Nephron progenitor cell (in vitro differentiated cells): ENCODE measurements around the gene CA5A.

Source experiments
- DNase-seq: peaks from one replicate; pipeline ENCODE4 v3.0.0; 2021
- H3K27ac Mint-ChIP-seq: 2 replicates; pipeline ENCODE4 v1.8.0; 2021; ENCODE audit warnings: mild to moderate bottlenecking, moderate library complexity, mixed read lengths
- H3K27me3 Mint-ChIP-seq: 2 replicates; pipeline ENCODE4 v1.8.0; 2021; ENCODE audit warnings: mild to moderate bottlenecking, low read depth, mixed read lengths; ENCODE audit not compliant: poor library complexity
- H3K36me3 Mint-ChIP-seq: 2 replicates; pipeline ENCODE4 v1.8.0; 2021; ENCODE audit warnings: low read depth, mixed read lengths
- H3K4me1 Mint-ChIP-seq: 2 replicates; pipeline ENCODE4 v1.8.0; 2021; ENCODE audit warnings: mixed read lengths
- H3K4me3 Mint-ChIP-seq: 2 replicates; pipeline ENCODE4 v1.8.0; 2021; ENCODE audit warnings: mild to moderate bottlenecking, moderate library complexity, mixed read lengths
- H3K9me3 Mint-ChIP-seq: 2 replicates; pipeline ENCODE4 v1.8.0; 2021; ENCODE audit warnings: mild to moderate bottlenecking, moderate library complexity, mixed read lengths
- TF ChIP-seq, protein P1 (sequence below): fragments of 200-600 bp; sonication (generic); IDR thresholded peaks from 2 replicates; pipeline ENCODE4 v1.5.0; 2021; ENCODE audit warnings: antibody characterized with exemption

CA5A gene

DNA sequence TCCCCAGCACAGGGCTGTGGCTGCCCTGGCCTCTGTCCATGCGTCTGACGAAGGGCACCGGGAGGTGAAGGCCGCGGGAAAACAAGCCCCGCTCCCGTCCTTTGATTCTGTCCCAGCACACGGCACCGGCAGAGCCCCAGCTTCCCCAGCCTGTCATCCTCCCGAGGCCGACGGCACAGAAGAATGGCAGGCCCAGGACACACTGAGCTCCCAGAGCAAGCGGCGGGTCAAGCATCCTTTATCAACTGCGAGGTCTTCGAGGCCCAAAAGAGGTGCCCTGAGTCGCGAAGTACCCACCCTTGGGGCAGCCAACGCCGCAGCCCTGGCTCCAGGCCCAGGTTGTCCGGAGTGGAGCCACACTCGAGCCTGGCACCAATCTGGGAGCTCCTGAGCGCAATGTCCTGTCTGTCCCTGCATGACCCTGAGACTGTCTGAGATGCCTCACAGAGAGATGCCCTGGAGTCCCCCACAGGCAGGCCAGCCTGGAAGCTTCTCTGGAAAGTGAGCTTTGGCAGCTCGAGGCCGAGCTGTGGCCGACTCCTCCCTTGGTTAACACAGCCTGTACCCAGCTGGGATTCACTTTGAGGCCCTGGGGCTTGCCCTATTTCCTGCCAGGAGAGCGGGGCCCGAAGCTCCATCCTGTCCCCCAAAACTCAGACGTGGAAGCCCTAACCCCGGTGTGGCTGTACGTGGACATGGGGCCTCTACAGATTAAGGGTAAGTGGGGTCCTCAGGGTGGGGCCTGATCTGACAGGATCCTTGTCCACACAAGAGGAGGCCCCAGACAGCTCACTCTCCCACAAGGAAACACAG, 90.3 kb downstream of the CA5A start:
- Mint-ChIP-seq H3K9me3 (no peaks in the 10 kb centered on the region), H3K36me3 (no peaks in the 10 kb centered on the region), H3K27ac (no peak overlapping the region), H3K27me3 (no peaks in the 10 kb centered on the region), H3K4me1 (peaks cover 36% of the 10 kb centered on the region), H3K4me3 (no peak overlapping the region)
- TF ChIP-seq, protein P1, sequence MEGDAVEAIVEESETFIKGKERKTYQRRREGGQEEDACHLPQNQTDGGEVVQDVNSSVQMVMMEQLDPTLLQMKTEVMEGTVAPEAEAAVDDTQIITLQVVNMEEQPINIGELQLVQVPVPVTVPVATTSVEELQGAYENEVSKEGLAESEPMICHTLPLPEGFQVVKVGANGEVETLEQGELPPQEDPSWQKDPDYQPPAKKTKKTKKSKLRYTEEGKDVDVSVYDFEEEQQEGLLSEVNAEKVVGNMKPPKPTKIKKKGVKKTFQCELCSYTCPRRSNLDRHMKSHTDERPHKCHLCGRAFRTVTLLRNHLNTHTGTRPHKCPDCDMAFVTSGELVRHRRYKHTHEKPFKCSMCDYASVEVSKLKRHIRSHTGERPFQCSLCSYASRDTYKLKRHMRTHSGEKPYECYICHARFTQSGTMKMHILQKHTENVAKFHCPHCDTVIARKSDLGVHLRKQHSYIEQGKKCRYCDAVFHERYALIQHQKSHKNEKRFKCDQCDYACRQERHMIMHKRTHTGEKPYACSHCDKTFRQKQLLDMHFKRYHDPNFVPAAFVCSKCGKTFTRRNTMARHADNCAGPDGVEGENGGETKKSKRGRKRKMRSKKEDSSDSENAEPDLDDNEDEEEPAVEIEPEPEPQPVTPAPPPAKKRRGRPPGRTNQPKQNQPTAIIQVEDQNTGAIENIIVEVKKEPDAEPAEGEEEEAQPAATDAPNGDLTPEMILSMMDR, result no peak
- DNase-seq, result no peak

GRCh38 chr16:87845213-87845612, 91.1 kb downstream of the CA5A start:
- TF ChIP-seq, protein P1, result no peak
- Mint-ChIP-seq H3K36me3 (no peaks in the 10 kb centered on the region), H3K9me3 (no peaks in the 10 kb centered on the region), H3K27me3 (no peaks in the 10 kb centered on the region), H3K27ac (no peak overlapping the region), H3K4me3 (no peak overlapping the region), H3K4me1 (peaks cover 33% of the 10 kb centered on the region)
- DNase-seq, result no peak

DNA sequence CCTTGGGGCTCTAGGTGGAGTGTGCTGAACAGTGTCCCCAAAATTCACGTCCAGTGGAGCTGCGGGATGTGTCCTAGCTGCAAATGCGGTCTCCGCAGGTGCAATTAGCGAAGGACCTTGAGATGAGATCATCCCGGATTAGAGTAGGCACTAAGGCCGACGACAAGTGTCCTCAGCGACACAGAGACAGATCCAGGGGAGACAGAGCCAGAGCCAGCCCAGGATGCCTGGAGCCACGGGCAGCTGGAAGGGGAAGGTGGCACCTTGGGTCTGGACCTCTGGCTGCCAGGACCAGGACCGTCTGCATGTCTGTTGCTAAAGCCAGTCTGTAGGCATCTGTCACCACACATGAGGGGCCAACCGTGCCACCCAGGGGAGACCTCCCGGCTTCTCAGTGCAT, 91.5 kb downstream of the CA5A start:
- Mint-ChIP-seq H3K27ac (peak overlapping the region; percentile 22), H3K36me3 (no peaks in the 10 kb centered on the region), H3K4me3 (no peak overlapping the region), H3K4me1 (peaks cover 37% of the 10 kb centered on the region), H3K27me3 (no peaks in the 10 kb centered on the region), H3K9me3 (no peaks in the 10 kb centered on the region)
- DNase-seq, result no peak
- TF ChIP-seq, protein P1, result no peak

GRCh38 chr16:87844120-87844733, 92.1 kb downstream of the CA5A start:
- peak; percentile 47 for DNase-seq
- TF ChIP-seq, protein P1, result peak; percentile 14
- peaks cover 42% of the 10 kb centered on the region for H3K4me1 Mint-ChIP-seq
- H3K27ac Mint-ChIP-seq, result no peak overlapping the region
- H3K4me3 Mint-ChIP-seq, result no peak overlapping the region
- H3K27me3 Mint-ChIP-seq, result no peaks in the 10 kb centered on the region
- H3K36me3 Mint-ChIP-seq, result no peaks in the 10 kb centered on the region
- no peaks in the 10 kb centered on the region for H3K9me3 Mint-ChIP-seq

DNA sequence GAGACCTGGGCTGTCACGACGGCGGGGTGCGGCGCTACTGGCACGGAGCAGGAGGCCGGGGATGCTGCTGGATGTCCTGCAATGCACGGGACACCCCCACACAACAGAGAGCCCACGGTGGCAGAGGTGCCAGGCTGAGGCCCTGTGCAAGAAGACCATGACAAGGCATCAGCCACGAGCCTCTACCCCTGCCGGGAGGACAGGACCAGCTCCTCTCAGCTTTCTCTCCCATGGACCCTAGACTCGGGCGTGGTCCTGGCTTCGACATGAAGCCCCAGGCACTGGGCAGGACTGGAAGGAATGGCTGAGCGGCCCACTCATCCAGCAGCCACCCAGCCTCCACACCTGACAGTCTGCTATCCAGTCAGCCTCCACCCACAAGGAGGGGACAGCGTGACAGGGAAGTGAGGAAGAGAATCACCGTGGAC, 92.6 kb downstream of the CA5A start:
- Mint-ChIP-seq H3K36me3 (no peaks in the 10 kb centered on the region), H3K4me1 (peaks cover 44% of the 10 kb centered on the region), H3K27me3 (no peaks in the 10 kb centered on the region), H3K9me3 (no peaks in the 10 kb centered on the region), H3K4me3 (no peak overlapping the region), H3K27ac (no peak overlapping the region)
- TF ChIP-seq, protein P1, result no peak
- DNase-seq, result no peak
